K562 (cell line): ENCODE results near the gene TBL1Y. TPM values are rescaled to one million over a fixed set of nuclear protein-coding genes. Genes with fewer than 3 reads are reported as not detected.

Experiments
- polyA plus RNA-seq, 8 experiments: library from polyadenylated mRNA; depleted of rRNA in 4 of 8; stranded (reverse) in 5 of 8; unstranded in 3 of 8; fragments of >200 nt; fragmentation: Nextera tagmentation in 2 of 8; fragmentation: Illumina TruSeq in 1 of 8; extraction: Ambion mirVana in 2 of 8; extraction: Trizol in 1 of 8; gene quantifications; 2 replicates each; pipeline versions ENCODE4 v1.2.1 to v1.2.3, GENCODE V29; 2011 to 2014; ENCODE audit warnings: inconsistent platforms in 1 of 8, missing spikeins in 1 of 8
- total RNA-seq, 7 experiments: library from RNA; depleted of rRNA in 6 of 7; stranded (reverse); fragments of >200 nt in 6 of 7; fragmentation: Illumina TruSeq in 2 of 7; extraction: Trizol in 2 of 7; gene quantifications; 2 replicates each; pipeline versions ENCODE4 v1.2.1 to v1.2.3, GENCODE V29; 2011 to 2021; ENCODE audit warnings: low replicate concordance in 1 of 7
- TF ChIP-seq, protein P1 (sequence below), 2 experiments: fragments of 450-650 bp in 1 of 2; sonication (generic) in 1 of 2; formaldehyde crosslinking in 1 of 2; IDR thresholded peaks; 2 replicates each; pipeline versions ENCODE4 v1.7.1 to v1.9.0; 2016 to 2022; ENCODE audit warnings: inconsistent platforms in 1 of 2, mild to moderate bottlenecking in 1 of 2, missing genetic modification reagents in 1 of 2

The TBL1Y gene
- total and polyA plus RNA-seq, 9 of the 15 experiments (the other 6 are each of a cell fraction or from before 2014, with no cell fraction given): not detected

DNA sequence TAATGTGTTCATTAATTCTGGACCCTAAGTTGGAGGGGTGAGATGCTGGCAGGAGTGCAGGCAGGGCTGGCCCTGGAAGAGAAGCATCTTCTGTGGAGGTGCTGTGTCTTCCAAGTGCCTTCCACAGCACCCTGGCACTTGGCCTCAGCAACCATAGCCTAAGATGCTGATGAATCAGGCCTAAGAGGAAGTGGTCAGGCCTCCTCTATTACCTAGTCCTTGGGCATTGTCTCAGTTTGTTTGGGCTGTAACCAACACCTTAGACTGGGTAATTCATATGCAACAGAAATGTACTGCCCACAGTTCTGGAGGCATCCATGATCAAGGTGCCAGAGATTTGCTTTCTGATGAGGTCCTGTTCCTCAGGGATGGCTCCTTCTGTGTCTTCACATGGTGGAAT is 128.5 kb downstream of the TBL1Y start (continued):
- TF ChIP-seq, protein P1, sequence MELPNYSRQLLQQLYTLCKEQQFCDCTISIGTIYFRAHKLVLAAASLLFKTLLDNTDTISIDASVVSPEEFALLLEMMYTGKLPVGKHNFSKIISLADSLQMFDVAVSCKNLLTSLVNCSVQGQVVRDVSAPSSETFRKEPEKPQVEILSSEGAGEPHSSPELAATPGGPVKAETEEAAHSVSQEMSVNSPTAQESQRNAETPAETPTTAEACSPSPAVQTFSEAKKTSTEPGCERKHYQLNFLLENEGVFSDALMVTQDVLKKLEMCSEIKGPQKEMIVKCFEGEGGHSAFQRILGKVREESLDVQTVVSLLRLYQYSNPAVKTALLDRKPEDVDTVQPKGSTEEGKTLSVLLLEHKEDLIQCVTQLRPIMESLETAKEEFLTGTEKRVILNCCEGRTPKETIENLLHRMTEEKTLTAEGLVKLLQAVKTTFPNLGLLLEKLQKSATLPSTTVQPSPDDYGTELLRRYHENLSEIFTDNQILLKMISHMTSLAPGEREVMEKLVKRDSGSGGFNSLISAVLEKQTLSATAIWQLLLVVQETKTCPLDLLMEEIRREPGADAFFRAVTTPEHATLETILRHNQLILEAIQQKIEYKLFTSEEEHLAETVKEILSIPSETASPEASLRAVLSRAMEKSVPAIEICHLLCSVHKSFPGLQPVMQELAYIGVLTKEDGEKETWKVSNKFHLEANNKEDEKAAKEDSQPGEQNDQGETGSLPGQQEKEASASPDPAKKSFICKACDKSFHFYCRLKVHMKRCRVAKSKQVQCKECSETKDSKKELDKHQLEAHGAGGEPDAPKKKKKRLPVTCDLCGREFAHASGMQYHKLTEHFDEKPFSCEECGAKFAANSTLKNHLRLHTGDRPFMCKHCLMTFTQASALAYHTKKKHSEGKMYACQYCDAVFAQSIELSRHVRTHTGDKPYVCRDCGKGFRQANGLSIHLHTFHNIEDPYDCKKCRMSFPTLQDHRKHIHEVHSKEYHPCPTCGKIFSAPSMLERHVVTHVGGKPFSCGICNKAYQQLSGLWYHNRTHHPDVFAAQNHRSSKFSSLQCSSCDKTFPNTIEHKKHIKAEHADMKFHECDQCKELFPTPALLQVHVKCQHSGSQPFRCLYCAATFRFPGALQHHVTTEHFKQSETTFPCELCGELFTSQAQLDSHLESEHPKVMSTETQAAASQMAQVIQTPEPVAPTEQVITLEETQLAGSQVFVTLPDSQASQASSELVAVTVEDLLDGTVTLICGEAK (IDR thresholded peaks at IDR 0.05): no peak
- TF ChIP-seq, protein P1 (CRISPR knock-in tag; IDR thresholded peaks at IDR 0.05): no peak
- TF ChIP-seq, all 486 proteins: peak for 0
